Uterus (tissue), 4 donors: ENCODE results near the gene CCL22. TPM values are rescaled to one million over a fixed set of nuclear protein-coding genes. Genes with fewer than 3 reads are reported as not detected.

ENCODE experiments used
- DNase-seq, 2 donors: peaks; one replicate each; pipeline ENCODE4 v3.0.0-alpha.2; 2019 to 2020
- H3K27ac ChIP-seq, 2 donors: fragments of 200-600 bp; sonication (generic); 1 replicate in 1 of 2; 2 replicates in 1 of 2; pipeline ENCODE4 v1.5.1; 2016 to 2018
- H3K27me3 ChIP-seq, 2 donors: fragments of 200-600 bp; sonication (generic); one replicate each; pipeline ENCODE4 v1.5.1; 2018 to 2019; ENCODE audit warnings: control low read depth in 1 of 2
- H3K36me3 ChIP-seq, 2 donors: fragments of 200-600 bp; sonication (generic); one replicate each; pipeline ENCODE4 v1.5.1; 2019; ENCODE audit warnings: control low read depth in 1 of 2
- H3K4me1 ChIP-seq, 2 donors: fragments of 200-600 bp; sonication (generic); one replicate each; pipeline ENCODE4 v1.5.1; 2018 to 2019; ENCODE audit warnings: control low read depth in 1 of 2
- H3K4me3 ChIP-seq, 2 donors: fragments of 200-600 bp; sonication (generic); 1 replicate in 1 of 2; 2 replicates in 1 of 2; pipeline ENCODE4 v1.5.1; 2018 to 2019; ENCODE audit warnings: mild to moderate bottlenecking in 1 of 2
- H3K9me3 ChIP-seq, 2 donors: fragments of 200-600 bp; sonication (generic); one replicate each; pipeline ENCODE4 v1.5.1; 2019; ENCODE audit warnings: control low read depth in 1 of 2
- CTCF ChIP-seq, 4 experiments: fragments of 200-600 bp in 2 of 4; fragments of 450-650 bp in 2 of 4; sonication (generic) in 2 of 4; IDR thresholded peaks; one replicate each; pipeline ENCODE4 v1.5.1; 2016 to 2019; ENCODE audit warnings: antibody characterized with exemption in 4 of 4, mild to moderate bottlenecking in 2 of 4, moderate library complexity in 1 of 4
- POLR2A ChIP-seq, 2 donors: fragments of 450-650 bp; IDR thresholded peaks; one replicate each; pipeline ENCODE4 v1.6.1; 2016; ENCODE audit warnings: antibody characterized with exemption in 2 of 2, mild to moderate bottlenecking in 1 of 2, moderate library complexity in 1 of 2
- intact Hi-C: fragments of 100-400 bp; cut with DNase I; formaldehyde crosslinking; loops from one replicate; pipeline ENCODE4 v1.15.1; 2023; ENCODE audit warnings: low total_unique reads
- total RNA-seq, 4 donors: library from RNA; depleted of rRNA in 3 of 4; stranded (reverse); fragments of >200 nt in 3 of 4; gene quantifications; one replicate each; pipeline versions ENCODE4 v1.1.0 to v1.2.4, GENCODE V29; 2014 to 2023
- donor health status: DM: yes; HTN: yes; CAD: no.

The CCL22 gene
- total RNA-seq, 4 donors from 2014 or later = not detected

DNA sequence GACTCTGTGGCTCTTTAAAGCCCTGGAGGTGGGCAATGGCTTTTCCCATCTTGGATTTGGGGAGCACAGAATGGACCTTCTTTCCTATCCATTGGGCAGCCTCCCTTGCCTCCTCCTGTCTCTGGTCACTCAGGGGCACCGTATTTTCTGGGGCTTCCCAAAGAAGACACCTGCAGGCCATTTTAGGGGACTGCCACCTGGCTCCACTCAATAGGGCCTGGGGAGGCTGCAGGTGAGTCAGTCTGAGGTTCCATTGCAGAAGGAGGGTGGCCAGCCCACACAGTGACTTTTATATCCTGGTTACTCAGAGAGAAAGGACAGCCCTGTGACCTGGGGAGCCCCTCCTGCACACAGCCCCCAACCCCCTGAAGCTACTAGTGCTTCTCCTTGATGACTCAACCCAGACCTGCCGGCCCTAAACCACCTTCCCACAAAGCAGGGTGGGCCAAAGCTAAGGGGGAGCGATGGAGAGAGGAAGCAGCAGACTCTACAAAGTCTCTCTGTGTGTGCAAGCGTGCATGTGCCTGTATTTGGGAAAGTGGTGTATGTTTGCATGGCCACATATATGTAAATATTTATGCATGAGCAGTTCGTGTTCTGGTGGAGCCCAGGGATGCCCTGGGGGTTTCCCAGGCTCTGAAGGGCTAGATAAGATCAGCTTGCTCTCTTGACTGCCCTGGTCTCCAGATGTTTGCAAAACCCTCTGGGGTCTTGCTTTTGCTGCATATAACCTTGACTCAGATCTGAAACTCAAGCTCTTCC is 18.7 kb downstream of the CCL22 start:
- H3K9me3 ChIP-seq = no peaks in the 10 kb centered on the region
- intact Hi-C loops = no loop called here

GRCh38 chr16:57379579-57379978 is 21.0 kb downstream of the CCL22 start:
- H3K27ac ChIP-seq = no peak overlapping the region
- DNase-seq = no peak
- H3K4me3 ChIP-seq = no peak overlapping the region
- no peaks in the 10 kb centered on the region for H3K36me3 ChIP-seq
- no peaks in the 10 kb centered on the region for H3K4me1 ChIP-seq
- no peaks in the 10 kb centered on the region for H3K9me3 ChIP-seq
- TF ChIP-seq POLR2A (IDR thresholded peaks at IDR 0.05) = no peak
- no peak for TF ChIP-seq CTCF (IDR thresholded peaks at IDR 0.05)
- intact Hi-C loops = no loop called here
- H3K27me3 ChIP-seq = no peaks in the 10 kb centered on the region

More for the DNA sequence above, 18.7 kb downstream of the CCL22 start:
- no peak for DNase-seq
- Histone ChIP-seq H3K27me3 (no peaks in the 10 kb centered on the region), H3K4me1 (peaks cover 0 to 9% of the 10 kb centered on the region in 2 donors), H3K27ac (no peak overlapping the region), H3K4me3 (no peak overlapping the region), H3K36me3 (no peaks in the 10 kb centered on the region)
- TF ChIP-seq CTCF (IDR thresholded peaks at IDR 0.05) (no peak), POLR2A (IDR thresholded peaks at IDR 0.05) (no peak)

DNA sequence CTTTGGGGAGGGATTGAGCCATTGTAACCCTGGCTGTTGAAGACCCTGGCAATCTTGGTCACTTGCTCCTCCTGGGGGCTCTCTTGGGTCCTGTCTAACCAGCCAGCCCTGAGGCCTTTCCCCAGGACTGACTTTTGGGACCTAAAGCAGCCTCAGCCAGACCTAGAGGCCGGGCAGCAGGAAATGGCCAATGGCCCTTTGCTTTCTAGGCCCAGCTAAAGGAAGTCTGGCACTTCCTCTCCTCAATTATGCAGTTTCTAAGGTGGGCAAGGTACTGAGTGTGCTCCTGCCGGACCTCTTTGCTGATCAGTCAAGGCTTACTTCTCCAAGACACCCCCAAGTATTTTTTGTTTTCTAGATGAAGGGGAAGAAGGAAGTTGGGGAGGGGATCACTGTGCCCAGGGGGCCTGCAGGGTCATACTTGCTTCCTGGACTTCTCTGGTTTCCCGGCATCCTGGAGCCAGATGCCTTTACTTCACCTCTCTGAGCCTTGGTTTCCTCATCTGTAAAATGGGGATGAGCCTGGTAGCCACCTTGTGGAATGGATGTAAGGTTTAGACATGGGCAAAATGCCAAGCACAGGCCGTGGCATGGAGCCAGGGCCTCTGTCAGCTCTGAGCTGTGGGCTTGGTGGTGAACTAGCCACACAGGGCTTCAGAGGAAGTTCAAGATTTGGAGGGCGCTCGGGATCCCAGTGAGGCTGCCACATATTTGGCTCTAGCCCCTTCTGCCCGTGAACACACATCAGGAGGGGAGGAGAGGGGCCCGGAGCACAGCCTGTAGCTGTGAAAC is 22.3 kb downstream of the CCL22 start:
- H3K4me1 ChIP-seq = no peaks in the 10 kb centered on the region
- DNase-seq = no peak
- no peaks in the 10 kb centered on the region for H3K9me3 ChIP-seq
- no peak for TF ChIP-seq CTCF (IDR thresholded peaks at IDR 0.05)
- TF ChIP-seq POLR2A (IDR thresholded peaks at IDR 0.05) = no peak
- no peaks in the 10 kb centered on the region for H3K27me3 ChIP-seq
- intact Hi-C loops = no loop called here
- H3K27ac ChIP-seq = peak overlapping the region in 1 of 2 donors; percentile 18
- H3K36me3 ChIP-seq = no peaks in the 10 kb centered on the region
- no peak overlapping the region for H3K4me3 ChIP-seq

DNA sequence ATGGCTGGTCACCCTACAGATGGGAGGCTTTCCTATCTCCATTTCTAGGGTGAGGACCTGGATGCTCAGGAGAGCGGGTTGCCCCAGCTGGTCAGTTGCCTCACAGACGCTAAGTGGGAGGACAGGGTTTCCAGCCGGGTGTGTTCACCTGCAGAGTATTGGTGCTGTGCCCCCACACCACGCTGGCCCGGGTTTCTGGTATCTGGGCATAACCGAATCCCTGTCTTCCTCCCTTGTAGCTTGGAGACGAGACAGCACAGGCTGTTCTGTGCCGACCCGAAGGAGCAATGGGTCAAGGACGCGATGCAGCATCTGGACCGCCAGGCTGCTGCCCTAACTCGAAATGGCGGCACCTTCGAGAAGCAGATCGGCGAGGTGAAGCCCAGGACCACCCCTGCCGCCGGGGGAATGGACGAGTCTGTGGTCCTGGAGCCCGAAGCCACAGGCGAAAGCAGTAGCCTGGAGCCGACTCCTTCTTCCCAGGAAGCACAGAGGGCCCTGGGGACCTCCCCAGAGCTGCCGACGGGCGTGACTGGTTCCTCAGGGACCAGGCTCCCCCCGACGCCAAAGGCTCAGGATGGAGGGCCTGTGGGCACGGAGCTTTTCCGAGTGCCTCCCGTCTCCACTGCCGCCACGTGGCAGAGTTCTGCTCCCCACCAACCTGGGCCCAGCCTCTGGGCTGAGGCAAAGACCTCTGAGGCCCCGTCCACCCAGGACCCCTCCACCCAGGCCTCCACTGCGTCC is 23.4 kb downstream of the CCL22 start:
- TF ChIP-seq CTCF (IDR thresholded peaks at IDR 0.05) (no peak), POLR2A (IDR thresholded peaks at IDR 0.05) (no peak)
- no peaks in the 10 kb centered on the region for H3K27me3 ChIP-seq
- H3K4me3 ChIP-seq = no peak overlapping the region
- H3K27ac ChIP-seq = no peak overlapping the region
- no peak for DNase-seq
- H3K9me3 ChIP-seq = no peaks in the 10 kb centered on the region
- H3K36me3 ChIP-seq = no peaks in the 10 kb centered on the region
- intact Hi-C loops = no loop called here
- no peaks in the 10 kb centered on the region for H3K4me1 ChIP-seq
